ENCODE data around the gene SLC12A7.

Gene SLC12A7

DNA sequence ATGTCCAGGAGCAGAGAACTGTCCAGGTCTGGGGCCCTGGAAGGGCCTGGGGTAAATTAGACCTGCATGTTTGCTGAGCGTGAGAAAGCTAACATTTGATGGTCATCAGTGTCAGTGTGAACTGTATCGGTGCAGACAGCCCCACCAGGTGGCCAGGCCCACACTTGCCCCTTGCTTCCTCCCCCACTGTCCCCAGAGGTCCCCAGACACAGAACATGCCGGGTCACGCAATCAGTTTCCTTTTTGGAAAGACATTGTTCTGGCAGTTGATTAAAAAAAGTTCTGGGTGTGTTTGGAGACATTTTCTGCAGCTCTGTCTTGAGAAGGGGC, 101.7 kb downstream of the SLC12A7 start:
- H3K9ac ChIP-seq (ENCODE audit: low read depth, low read length): no peak overlapping the region
- H3K9me3 ChIP-seq (ENCODE audit: control insufficient read depth, insufficient read depth, low read length): no peaks in the 10 kb centered on the region
- H3K4me1 ChIP-seq (ENCODE audit: insufficient read depth, low read length): peaks cover 7% of the 10 kb centered on the region; the same call in 1 of the 2 replicates
- no peaks in the 10 kb centered on the region for H3K36me3 ChIP-seq (ENCODE audit: insufficient read depth, low read length)

DNA sequence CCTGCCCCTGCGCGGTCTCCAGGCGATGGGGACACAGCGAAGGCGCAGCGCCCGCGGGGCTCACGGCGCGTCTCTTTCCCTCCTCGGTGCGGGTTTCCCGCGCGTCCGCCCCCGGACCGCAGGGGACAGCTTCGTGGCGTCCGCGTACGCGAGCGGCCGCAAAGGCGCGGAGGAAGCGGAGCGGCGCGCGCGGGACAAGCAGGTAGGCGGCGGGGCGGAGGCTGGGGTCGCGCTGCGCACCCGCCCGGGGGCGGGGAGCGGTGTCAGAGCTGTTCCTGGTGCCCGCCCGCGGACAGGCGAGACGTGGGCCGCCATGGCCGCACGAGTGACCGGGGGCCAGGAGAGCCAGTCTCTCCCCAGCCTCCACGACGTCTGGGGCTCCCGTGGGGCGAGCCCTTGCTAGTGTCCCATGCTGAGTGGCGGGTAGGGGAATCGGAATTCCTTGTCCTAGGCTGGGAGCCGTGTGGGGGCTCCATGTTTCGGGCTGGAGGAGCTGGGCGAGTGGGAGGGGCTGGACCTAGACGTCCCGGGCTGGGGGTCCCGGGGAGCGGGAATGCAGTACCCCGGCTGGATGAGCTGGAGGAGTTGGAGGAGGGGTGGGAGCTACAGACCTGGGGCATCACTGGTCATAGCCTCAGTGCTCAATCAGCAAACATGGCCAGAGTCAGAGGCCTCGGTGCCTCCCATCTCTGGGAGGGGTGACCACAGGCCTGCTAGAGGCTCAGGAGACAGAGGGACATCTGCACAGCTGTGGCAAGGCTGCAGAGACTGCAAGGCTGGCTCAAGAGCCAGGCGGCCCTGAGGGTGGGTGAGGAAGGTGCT, 102.3 kb downstream of the SLC12A7 start:
- Histone ChIP-seq H3K4me1 (ENCODE audit: insufficient read depth, low read length) (peaks cover 7% of the 10 kb centered on the region; the same call in 1 of the 2 replicates), H3K9ac (ENCODE audit: low read depth, low read length) (peak overlapping the region; percentile 55; the same call in 1 of the 2 replicates), H3K9me3 (ENCODE audit: control insufficient read depth, insufficient read depth, low read length) (no peaks in the 10 kb centered on the region), H3K36me3 (ENCODE audit: insufficient read depth, low read length) (no peaks in the 10 kb centered on the region)

DNA sequence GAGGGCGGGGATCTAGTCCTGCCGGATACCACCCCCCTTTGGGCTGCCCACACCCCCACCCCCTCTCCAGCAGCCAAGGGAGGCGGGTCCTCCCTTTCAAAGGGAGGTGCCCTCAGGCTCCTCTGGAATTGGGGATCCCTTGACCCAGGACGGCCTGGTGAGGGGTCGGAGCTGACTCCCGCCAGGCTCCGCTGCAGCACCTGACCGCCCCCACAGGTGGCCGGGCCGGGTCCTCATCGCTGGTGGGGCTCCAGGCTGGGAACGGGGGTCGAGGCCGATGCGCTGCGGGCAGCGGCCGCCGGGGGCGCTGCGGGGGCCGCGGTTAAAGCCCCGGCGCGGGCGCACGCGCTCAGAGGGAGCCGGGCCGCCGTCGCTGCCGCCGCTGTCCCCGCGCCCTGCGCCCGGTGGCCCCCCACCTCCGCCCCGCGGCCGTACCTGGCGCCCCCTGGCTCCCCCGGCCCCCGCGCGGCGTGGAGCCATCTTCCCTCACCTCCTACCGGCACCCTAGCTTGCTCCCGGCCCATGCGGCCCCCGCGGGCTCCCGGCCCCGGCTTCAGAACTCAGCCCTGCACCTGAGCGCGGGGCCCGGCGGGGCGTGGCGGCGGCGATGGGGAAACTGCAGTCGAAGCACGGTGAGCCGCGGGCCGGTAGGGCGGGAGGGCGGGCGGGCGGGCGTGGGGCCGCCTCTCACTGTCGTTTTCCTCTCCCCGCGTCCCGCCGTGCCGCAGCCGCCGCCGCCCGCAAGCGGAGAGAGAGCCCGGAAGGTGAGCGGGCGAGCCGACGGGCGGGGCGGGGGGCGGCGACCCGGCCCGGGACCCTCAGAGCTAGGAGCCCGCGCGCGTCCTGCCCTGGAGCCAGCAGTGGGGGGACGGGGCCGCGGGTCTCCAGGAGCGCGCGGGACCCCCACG, 103.2 kb downstream of the SLC12A7 start, which contains the start of gene NKD2:
TSS of gene NKD2 (plus strand) at position 352 of the 908 bp plus-strand sequence. CDS start at position 608, 256 bp downstream.
- Histone ChIP-seq H3K9ac (ENCODE audit: low read depth, low read length) (peak within 1 kb of the TSS; percentile 55; the same call in 1 of the 2 replicates), H3K36me3 (ENCODE audit: insufficient read depth, low read length) (no peaks in the 10 kb centered on the region), H3K9me3 (ENCODE audit: control insufficient read depth, insufficient read depth, low read length) (no peaks in the 10 kb centered on the region), H3K4me1 (ENCODE audit: insufficient read depth, low read length) (peaks cover 7% of the 10 kb centered on the region; the same call in 1 of the 2 replicates)

DNA sequence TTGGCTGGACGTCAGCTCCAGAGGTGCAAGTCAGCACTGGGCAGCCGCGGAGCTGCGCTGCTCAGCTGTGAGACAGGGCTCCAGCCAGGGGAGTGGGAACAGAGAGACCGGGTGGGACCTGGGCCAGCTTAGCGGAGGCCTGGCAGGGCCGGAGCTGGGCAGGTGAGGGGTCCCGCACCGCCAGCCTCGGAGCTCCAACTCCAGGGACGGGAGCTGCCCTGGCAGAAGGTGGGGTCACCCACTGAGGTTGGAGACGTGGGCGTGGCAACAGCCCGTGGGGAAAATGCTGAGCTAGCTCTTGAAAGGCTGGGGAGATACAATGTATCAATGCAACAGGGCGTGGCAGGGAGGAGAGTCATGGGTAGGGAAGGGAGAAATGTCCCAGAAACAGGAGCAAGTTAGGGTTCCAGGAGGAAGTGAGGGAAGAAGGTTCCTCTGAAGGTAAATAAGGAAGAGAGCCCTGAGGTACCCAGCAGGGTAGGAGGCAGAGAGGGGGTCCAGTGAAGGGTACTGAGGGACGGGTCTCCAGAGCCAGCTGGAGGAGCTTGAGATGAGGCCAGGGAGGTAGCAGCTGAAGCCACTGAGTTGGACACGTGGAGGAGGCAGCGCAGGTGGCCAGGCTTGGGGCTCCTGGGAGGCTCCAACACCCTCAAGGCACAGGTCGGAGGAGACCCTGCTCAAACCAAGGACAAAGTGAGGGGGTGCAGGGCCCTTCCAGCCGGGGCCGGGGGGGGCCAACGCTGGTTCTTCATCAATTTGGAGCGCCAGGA, 104.0 kb downstream of the SLC12A7 start:
- Histone ChIP-seq H3K9me3 (ENCODE audit: control insufficient read depth, insufficient read depth, low read length) (no peaks in the 10 kb centered on the region), H3K36me3 (ENCODE audit: insufficient read depth, low read length) (no peaks in the 10 kb centered on the region), H3K9ac (ENCODE audit: low read depth, low read length) (no peak overlapping the region), H3K4me1 (ENCODE audit: insufficient read depth, low read length) (peaks cover 7% of the 10 kb centered on the region; the same call in 1 of the 2 replicates)

DNA sequence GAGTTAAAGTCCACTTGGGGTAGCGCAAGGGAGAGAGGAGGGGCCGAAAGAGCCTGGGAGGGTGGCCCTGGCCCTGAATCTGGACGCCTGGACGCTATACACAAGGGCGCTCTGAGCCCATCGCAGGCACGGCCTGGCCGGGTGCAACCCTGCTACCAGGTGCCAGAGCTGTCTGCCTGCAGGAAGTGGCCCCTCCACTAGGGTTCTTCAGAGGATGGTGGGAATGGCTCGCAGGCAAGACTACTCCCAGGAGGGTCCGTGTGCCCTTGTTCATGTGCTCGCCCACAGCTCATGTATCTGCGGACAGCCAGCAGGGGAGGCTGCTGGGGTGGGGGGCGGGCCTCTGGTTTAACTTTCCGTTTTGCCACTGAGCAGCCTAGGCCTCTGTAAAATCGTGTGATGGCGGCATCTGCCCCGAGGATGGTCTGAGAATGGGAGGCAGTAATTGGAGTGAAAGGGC, 104.6 kb downstream of the SLC12A7 start:
- Histone ChIP-seq H3K36me3 (ENCODE audit: insufficient read depth, low read length) (no peaks in the 10 kb centered on the region), H3K4me1 (ENCODE audit: insufficient read depth, low read length) (peaks cover 7% of the 10 kb centered on the region; the same call in 1 of the 2 replicates), H3K9ac (ENCODE audit: low read depth, low read length) (no peak overlapping the region)

DNA sequence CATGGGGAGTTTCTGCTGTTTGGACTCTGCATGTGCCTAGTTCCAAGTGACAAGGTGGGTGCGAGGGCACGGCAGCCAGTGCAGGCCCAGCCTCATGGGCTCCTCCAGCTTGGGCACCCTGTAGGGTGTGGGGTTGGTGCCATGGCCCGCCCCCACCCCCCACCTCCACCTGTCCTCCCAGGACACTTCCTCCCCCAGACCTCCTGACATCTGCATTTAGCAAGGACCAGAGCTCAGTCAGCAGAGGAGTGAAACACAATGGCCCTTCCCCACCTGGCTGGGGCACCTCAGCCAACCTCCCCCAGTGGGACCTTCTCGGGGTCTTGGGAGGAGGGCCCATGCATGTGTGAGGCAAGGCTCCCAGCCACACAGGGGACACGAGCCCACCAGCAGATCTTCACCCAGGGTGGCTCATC, 105.2 kb downstream of the SLC12A7 start:
- H3K36me3 ChIP-seq (ENCODE audit: insufficient read depth, low read length): no peaks in the 10 kb centered on the region
- no peaks in the 10 kb centered on the region for H3K9me3 ChIP-seq (ENCODE audit: control insufficient read depth, insufficient read depth, low read length)
- peaks cover 7% of the 10 kb centered on the region; the same call in 1 of the 2 replicates for H3K4me1 ChIP-seq (ENCODE audit: insufficient read depth, low read length)
- H3K9ac ChIP-seq (ENCODE audit: low read depth, low read length): no peak overlapping the region

More for the DNA sequence above, 104.6 kb downstream of the SLC12A7 start:
- no peaks in the 10 kb centered on the region for H3K9me3 ChIP-seq (ENCODE audit: control insufficient read depth, insufficient read depth, low read length)

DNA sequence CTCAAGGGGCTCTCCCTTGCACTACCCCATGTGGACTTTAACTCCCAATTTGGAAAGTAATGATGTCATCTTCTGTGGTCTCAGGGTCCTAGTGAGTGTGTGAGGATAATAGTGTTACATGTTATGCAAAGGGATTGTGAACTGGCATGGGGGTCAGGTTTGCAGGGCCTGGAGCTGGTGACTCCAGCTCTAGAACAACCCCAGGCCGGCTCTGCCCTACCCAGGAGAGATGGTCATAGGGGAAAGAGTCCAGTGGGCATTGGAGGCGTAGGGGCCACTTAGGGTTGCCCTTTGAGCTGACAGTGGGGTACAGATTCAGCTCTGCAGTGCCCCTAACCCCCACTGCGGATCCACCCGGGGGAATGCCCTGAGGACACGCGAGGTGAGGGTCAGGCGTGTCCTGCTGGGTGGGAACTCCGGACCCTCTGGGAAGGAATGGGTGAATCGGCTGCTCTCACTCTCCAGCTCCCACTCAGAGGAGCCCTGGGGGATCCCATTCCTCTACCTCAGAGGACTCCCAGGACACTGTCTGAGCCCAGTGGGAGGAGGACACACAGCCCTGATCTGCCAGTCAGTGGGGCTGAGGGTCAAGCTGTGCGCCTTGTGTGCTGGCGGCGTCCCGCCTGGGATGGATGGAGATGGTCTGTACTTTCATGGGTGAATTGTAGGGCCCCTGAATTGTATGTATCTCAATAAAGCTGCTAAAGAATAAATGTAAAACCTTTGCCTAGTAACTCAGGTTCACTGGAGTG, 105.8 kb downstream of the SLC12A7 start:
- H3K4me1 ChIP-seq (ENCODE audit: insufficient read depth, low read length): peaks cover 7% of the 10 kb centered on the region; the same call in 1 of the 2 replicates
- H3K9ac ChIP-seq (ENCODE audit: low read depth, low read length): no peak overlapping the region
- H3K36me3 ChIP-seq (ENCODE audit: insufficient read depth, low read length): no peaks in the 10 kb centered on the region
- no peaks in the 10 kb centered on the region for H3K9me3 ChIP-seq (ENCODE audit: control insufficient read depth, insufficient read depth, low read length)

DNA sequence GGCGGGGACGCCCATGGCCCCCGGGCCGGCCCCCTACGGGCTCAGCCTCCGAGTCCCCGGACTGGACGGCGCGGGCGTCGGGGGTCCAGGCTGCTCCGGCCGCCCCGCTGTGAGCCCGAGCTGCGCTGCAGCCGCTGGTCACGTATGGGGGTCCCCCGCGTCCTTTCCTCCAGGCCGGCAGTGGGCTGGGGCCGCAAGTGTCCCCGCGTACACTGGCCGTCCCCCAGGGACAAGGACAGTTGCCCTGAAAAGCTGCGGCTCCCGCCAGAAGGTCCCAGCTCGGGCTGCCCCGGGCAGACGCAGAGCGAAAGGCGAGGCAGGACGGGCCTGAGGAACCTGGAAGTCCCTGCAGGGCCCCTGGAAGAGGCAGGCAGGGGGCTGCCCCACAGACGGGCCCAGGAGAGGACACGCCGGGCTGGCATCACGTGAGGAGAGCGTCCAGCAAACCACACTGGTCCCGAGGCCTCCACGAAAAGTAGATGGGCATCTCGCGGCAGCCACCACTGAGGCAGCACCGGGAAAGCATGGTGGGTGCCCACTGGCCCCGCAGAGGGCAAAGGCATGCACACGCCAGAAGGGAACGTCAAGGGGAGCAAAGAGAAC, 106.5 kb downstream of the SLC12A7 start:
- Histone ChIP-seq H3K9ac (ENCODE audit: low read depth, low read length) (peak overlapping the region; percentile 48), H3K36me3 (ENCODE audit: insufficient read depth, low read length) (no peaks in the 10 kb centered on the region), H3K9me3 (ENCODE audit: control insufficient read depth, insufficient read depth, low read length) (no peaks in the 10 kb centered on the region), H3K4me1 (ENCODE audit: insufficient read depth, low read length) (peaks cover 4% of the 10 kb centered on the region; the same call in 1 of the 2 replicates)

DNA sequence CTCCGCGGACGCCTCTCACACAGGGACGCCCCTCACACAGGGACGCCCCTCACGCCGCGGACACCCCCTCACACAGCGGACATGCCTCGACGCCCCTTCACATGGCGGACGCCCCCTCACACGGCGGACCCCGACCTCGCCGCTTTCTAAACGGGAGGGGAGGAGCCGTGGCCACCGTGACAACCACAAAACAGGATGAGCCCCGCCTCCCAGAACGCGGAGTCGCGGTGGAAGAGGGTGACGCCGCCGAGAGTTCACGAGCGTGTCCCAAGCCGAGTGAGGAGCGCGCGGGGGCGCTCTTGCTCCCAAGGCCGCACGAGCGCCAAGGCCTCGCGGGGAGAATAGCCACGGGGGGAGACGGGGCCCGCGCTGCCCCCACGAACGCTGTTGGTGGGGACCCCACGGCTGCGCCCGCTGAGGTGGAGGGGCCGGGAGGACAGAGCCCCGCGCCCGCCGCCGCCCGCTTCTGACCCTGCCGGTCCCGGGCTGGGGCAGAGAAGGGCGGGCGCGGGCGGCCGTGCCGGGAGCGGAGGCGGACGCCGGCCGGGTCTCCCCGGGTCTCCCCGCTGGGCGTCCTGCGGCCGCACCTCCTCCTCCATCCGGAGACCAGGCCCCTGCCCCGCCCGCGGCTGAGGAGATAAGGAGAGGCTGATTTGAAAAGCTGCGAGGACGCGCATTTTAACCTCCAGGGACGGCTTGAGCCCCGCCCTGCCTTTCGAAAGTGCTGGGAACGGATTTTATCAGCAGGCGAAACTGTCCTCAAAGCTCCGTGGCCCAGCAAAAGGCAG, 107.2 kb downstream of the SLC12A7 start:
- Histone ChIP-seq H3K4me1 (ENCODE audit: insufficient read depth, low read length) (peaks cover 4% of the 10 kb centered on the region; the same call in 1 of the 2 replicates), H3K9me3 (ENCODE audit: control insufficient read depth, insufficient read depth, low read length) (no peaks in the 10 kb centered on the region), H3K36me3 (ENCODE audit: insufficient read depth, low read length) (no peaks in the 10 kb centered on the region), H3K9ac (ENCODE audit: low read depth, low read length) (peak overlapping the region; percentile 48)

DNA sequence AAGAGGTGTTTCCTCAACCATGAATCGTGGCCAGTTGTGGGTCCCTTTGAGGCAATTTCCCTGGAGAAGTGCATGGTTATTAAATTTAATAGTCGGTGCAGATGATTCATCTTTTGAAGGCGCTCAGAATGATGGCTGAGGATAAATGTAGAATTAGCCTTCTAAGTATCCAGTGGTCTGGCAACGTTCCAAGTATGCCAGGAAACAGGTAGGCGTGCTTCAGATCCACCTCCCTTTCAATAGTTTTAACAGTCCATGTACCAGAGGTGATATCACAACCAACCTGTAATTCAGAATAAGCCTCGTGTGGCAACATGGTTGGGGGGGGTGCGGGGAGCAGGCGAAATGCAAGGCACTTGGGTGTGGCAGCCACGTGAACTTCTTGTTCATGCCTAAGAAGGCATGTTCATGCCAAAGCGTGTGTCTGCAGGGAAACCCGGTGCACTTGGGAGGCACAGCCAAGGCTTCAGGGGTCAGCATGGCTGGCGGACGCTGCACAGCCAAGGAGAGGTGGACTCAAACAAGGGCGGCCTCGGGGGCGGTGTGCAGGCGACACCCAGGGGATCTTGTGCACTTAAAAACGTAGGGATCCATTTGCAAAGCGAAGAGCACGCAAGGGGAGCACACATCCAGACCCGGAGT, 108.4 kb downstream of the SLC12A7 start:
- Histone ChIP-seq H3K36me3 (ENCODE audit: insufficient read depth, low read length) (no peaks in the 10 kb centered on the region), H3K9ac (ENCODE audit: low read depth, low read length) (peak overlapping the region; percentile 48; the same call in 1 of the 2 replicates), H3K9me3 (ENCODE audit: control insufficient read depth, insufficient read depth, low read length) (no peaks in the 10 kb centered on the region), H3K4me1 (ENCODE audit: insufficient read depth, low read length) (peaks cover 4% of the 10 kb centered on the region; the same call in 1 of the 2 replicates)

DNA sequence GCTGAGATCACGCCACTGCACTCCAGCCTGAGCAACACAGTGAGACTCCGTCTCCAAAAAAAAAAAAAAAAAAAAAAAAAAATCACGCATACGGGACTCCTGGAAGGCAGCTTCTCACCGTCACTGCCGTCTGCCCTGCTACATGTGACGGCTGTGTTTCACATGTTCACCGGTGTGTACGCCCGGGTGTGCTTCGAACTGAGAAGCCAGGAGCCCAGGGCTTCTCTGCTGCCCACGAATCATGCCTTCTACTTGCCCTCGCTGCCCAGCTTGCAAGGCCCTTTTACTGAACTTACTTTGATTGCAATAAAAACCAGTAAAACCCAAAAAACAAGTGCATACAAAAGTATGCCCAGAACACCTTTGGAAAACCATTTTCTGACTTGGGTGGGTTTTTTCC, 109.0 kb downstream of the SLC12A7 start:
- Histone ChIP-seq H3K9me3 (ENCODE audit: control insufficient read depth, insufficient read depth, low read length) (no peaks in the 10 kb centered on the region), H3K4me1 (ENCODE audit: insufficient read depth, low read length) (no peaks in the 10 kb centered on the region; the same call in 1 of the 2 replicates), H3K9ac (ENCODE audit: low read depth, low read length) (no peak overlapping the region), H3K36me3 (ENCODE audit: insufficient read depth, low read length) (no peaks in the 10 kb centered on the region)

DNA sequence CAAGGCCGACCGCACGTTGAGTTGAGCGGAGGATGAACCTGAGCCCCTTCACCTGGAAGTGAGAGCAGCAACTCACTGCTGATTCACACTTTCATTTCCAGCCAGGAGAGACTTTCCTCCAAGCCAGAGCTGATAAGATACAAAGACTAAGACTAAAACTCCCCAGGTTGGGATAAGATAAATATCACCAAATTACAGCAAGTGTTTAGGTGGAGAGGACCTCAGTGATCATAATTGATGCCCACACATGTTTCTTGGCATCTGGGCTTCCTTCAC, 109.7 kb downstream of the SLC12A7 start:
- H3K9me3 ChIP-seq (ENCODE audit: control insufficient read depth, insufficient read depth, low read length): no peaks in the 10 kb centered on the region
- H3K36me3 ChIP-seq (ENCODE audit: insufficient read depth, low read length): no peaks in the 10 kb centered on the region
- no peaks in the 10 kb centered on the region; the same call in 1 of the 2 replicates for H3K4me1 ChIP-seq (ENCODE audit: insufficient read depth, low read length)
- no peak overlapping the region for H3K9ac ChIP-seq (ENCODE audit: low read depth, low read length)
